Neural cell (in vitro differentiated cells): Measurements from ENCODE around the gene ZBTB7C. TPM values are rescaled to one million over a fixed set of nuclear protein-coding genes. Genes with fewer than 3 reads are reported as not detected.

Source experiments
- H2AFZ ChIP-seq: fragments of 200-600, 300-800 bp; sonication (generic), shearing (Covaris generic); 2 replicates; pipeline ENCODE4 v1.6.0; 2014; ENCODE audit warnings: low read depth, mild to moderate bottlenecking, antibody characterized with exemption, low read length, moderate library complexity
- H3F3A ChIP-seq: fragments of 200-600 bp; shearing (Covaris generic); 2 replicates; pipeline ENCODE4 v1.6.1; 2016; ENCODE audit warnings: mild to moderate bottlenecking, moderate library complexity, mixed read lengths, antibody characterized with exemption, low read length; ENCODE audit not compliant: insufficient read depth, poor library complexity, severe bottlenecking
- H3K27ac ChIP-seq: fragments of 200-600, 300-800 bp; sonication (generic), shearing (Covaris generic); 2 replicates; pipeline ENCODE4 v1.5.1; 2014; ENCODE audit warnings: mild to moderate bottlenecking, low read length, moderate library complexity
- H3K27me3 ChIP-seq: fragments of 300-800, 200-600 bp; sonication (generic), shearing (Covaris generic); 2 replicates; pipeline ENCODE4 v1.6.0; 2014; ENCODE audit warnings: mild to moderate bottlenecking, low read depth, low read length, moderate library complexity; ENCODE audit not compliant: insufficient read depth
- H3K36me3 ChIP-seq: fragments of 300-800, 200-600 bp; sonication (generic), shearing (Covaris generic); 2 replicates; pipeline ENCODE4 v1.5.1; 2014; ENCODE audit warnings: mild to moderate bottlenecking, antibody characterized with exemption, low read length, moderate library complexity; ENCODE audit not compliant: insufficient read depth
- H3K4me2 ChIP-seq: fragments of 300-800, 200-600 bp; sonication (generic), shearing (Covaris generic); 2 replicates; pipeline ENCODE4 v1.6.0; 2014; ENCODE audit warnings: mild to moderate bottlenecking, low read length
- H3K4me3 ChIP-seq: fragments of 300-800, 200-600 bp; sonication (generic), shearing (Covaris generic); 2 replicates; pipeline ENCODE4 v1.5.1; 2014; ENCODE audit warnings: mild to moderate bottlenecking, low read length, moderate library complexity
- H3K79me2 ChIP-seq: fragments of 200-600 bp; shearing (Covaris generic); replicated peaks from 2 replicates; pipeline ENCODE4 v1.6.0; 2014; ENCODE audit warnings: mild to moderate bottlenecking, low read length, moderate library complexity; ENCODE audit not compliant: insufficient read depth
- H3K9ac ChIP-seq: fragments of 300-800, 200-600 bp; sonication (generic), shearing (Covaris generic); 2 replicates; pipeline ENCODE4 v1.6.1; 2016; ENCODE audit warnings: mild to moderate bottlenecking, low read length, mixed read lengths
- H3K9me2 ChIP-seq: fragments of 200-600 bp; shearing (Covaris generic); 2 replicates; pipeline ENCODE4 v1.6.1; 2016; ENCODE audit warnings: mild to moderate bottlenecking, low read length, mixed read lengths; ENCODE audit not compliant: insufficient read depth
- H3K9me3 ChIP-seq: fragments of 200-600, 300-800 bp; sonication (generic), shearing (Covaris generic); 2 replicates; pipeline ENCODE4 v1.6.1; 2016; ENCODE audit warnings: mild to moderate bottlenecking, mixed run types, low read length, moderate library complexity, mixed read lengths
- H4K20me1 ChIP-seq: fragments of 200-600 bp; shearing (Covaris generic); 2 replicates; pipeline ENCODE4 v1.6.1; 2016; ENCODE audit warnings: mild to moderate bottlenecking, mixed run types; ENCODE audit not compliant: insufficient read depth
- EP300 ChIP-seq: fragments of 450-650 bp; conservative IDR thresholded peaks from 2 replicates; pipeline ENCODE4 v1.6.1; 2014; ENCODE audit warnings: antibody characterized with exemption, mild to moderate bottlenecking, moderate library complexity; ENCODE audit not compliant: poor library complexity, severe bottlenecking
- EZH2 ChIP-seq: fragments of 200-600, 300-800 bp; shearing (Covaris generic), sonication (generic); IDR thresholded peaks from 2 replicates; pipeline ENCODE4 v1.6.1; 2014; ENCODE audit warnings: antibody characterized with exemption, low read length, borderline replicate concordance, mild to moderate bottlenecking; ENCODE audit not compliant: insufficient read depth, poor library complexity, severe bottlenecking
- MXI1 ChIP-seq: fragments of 450-650 bp; conservative IDR thresholded peaks from 2 replicates; pipeline ENCODE4 v1.6.1; 2014; ENCODE audit warnings: antibody characterized with exemption, mild to moderate bottlenecking; ENCODE audit not compliant: poor library complexity, severe bottlenecking
- POLR2AphosphoS5 ChIP-seq: IDR thresholded peaks from 2 replicates; pipeline ENCODE4 v1.6.1; 2012
- RAD21 ChIP-seq: fragments of 450-650 bp; conservative IDR thresholded peaks from 2 replicates; pipeline ENCODE4 v1.6.1; 2014; ENCODE audit warnings: antibody characterized with exemption, mild to moderate bottlenecking, moderate library complexity
- SMC3 ChIP-seq: fragments of 450-650 bp; conservative IDR thresholded peaks from 2 replicates; pipeline ENCODE4 v1.6.1; 2014; ENCODE audit warnings: antibody characterized with exemption, mild to moderate bottlenecking, moderate library complexity; ENCODE audit not compliant: poor library complexity
- TAF1 ChIP-seq: IDR thresholded peaks from 2 replicates; pipeline ENCODE4 v1.6.1; 2012; ENCODE audit warnings: low read depth
- polyA plus RNA-seq: library from polyadenylated mRNA; depleted of rRNA; stranded (reverse); fragments of >200 nt; gene quantifications from 2 replicates; pipeline ENCODE4 v1.2.3, GENCODE V29; 2014
- TF ChIP-seq, protein P1 (sequence below): fragments of 450-650 bp; IDR thresholded peaks from 2 replicates; pipeline ENCODE4 v1.5.1; 2014; ENCODE audit warnings: antibody characterized with exemption, mild to moderate bottlenecking, moderate library complexity; ENCODE audit not compliant: poor library complexity, severe bottlenecking
- TF ChIP-seq, protein P2 (sequence below): IDR thresholded peaks from 2 replicates; pipeline ENCODE4 v1.6.1; 2012; ENCODE audit warnings: borderline replicate concordance

Gene ZBTB7C
- polyA plus RNA-seq, 1 donor from 2014 or later = 2.4 TPM

DNA sequence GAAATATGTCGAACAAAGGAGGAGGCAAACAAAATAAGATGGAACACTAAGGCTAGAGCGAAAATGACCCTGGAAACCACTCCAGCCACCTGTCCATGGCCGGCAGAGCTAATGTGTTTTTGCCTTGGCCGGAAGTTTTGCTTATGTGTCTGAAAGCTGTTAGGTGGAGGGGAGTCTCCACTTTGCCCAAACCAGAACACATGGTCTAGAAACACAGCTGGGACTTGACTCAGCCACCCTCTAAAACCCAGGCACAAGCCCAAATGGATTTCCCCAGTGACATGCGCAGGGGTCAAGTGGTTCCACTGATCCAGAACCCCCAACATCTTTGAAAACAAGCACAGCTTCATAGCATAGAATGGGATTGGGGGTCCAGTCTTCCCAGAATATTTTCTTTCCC, 159.3 kb downstream of the ZBTB7C start:
- Histone ChIP-seq H3K79me2 (no peaks in the 10 kb centered on the region), H3K9me2 (no peaks in the 10 kb centered on the region), H2AFZ (no peak overlapping the region), H3F3A (no peaks in the 10 kb centered on the region), H3K36me3 (no peaks in the 10 kb centered on the region), H3K27me3 (no peaks in the 10 kb centered on the region), H4K20me1 (no peaks in the 10 kb centered on the region), H3K4me2 (no peak overlapping the region), H3K9ac (no peak overlapping the region), H3K4me3 (no peak overlapping the region), H3K9me3 (no peaks in the 10 kb centered on the region), H3K27ac (no peak overlapping the region)
- TF ChIP-seq MXI1 (no peak), RAD21 (no peak), TAF1 (no peak), EZH2 (no peak), EP300 (no peak), SMC3 (no peak), POLR2AphosphoS5 (no peak)
- TF ChIP-seq, protein P1, sequence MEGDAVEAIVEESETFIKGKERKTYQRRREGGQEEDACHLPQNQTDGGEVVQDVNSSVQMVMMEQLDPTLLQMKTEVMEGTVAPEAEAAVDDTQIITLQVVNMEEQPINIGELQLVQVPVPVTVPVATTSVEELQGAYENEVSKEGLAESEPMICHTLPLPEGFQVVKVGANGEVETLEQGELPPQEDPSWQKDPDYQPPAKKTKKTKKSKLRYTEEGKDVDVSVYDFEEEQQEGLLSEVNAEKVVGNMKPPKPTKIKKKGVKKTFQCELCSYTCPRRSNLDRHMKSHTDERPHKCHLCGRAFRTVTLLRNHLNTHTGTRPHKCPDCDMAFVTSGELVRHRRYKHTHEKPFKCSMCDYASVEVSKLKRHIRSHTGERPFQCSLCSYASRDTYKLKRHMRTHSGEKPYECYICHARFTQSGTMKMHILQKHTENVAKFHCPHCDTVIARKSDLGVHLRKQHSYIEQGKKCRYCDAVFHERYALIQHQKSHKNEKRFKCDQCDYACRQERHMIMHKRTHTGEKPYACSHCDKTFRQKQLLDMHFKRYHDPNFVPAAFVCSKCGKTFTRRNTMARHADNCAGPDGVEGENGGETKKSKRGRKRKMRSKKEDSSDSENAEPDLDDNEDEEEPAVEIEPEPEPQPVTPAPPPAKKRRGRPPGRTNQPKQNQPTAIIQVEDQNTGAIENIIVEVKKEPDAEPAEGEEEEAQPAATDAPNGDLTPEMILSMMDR = no peak
- TF ChIP-seq, protein P2, sequence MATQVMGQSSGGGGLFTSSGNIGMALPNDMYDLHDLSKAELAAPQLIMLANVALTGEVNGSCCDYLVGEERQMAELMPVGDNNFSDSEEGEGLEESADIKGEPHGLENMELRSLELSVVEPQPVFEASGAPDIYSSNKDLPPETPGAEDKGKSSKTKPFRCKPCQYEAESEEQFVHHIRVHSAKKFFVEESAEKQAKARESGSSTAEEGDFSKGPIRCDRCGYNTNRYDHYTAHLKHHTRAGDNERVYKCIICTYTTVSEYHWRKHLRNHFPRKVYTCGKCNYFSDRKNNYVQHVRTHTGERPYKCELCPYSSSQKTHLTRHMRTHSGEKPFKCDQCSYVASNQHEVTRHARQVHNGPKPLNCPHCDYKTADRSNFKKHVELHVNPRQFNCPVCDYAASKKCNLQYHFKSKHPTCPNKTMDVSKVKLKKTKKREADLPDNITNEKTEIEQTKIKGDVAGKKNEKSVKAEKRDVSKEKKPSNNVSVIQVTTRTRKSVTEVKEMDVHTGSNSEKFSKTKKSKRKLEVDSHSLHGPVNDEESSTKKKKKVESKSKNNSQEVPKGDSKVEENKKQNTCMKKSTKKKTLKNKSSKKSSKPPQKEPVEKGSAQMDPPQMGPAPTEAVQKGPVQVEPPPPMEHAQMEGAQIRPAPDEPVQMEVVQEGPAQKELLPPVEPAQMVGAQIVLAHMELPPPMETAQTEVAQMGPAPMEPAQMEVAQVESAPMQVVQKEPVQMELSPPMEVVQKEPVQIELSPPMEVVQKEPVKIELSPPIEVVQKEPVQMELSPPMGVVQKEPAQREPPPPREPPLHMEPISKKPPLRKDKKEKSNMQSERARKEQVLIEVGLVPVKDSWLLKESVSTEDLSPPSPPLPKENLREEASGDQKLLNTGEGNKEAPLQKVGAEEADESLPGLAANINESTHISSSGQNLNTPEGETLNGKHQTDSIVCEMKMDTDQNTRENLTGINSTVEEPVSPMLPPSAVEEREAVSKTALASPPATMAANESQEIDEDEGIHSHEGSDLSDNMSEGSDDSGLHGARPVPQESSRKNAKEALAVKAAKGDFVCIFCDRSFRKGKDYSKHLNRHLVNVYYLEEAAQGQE = no peak

DNA sequence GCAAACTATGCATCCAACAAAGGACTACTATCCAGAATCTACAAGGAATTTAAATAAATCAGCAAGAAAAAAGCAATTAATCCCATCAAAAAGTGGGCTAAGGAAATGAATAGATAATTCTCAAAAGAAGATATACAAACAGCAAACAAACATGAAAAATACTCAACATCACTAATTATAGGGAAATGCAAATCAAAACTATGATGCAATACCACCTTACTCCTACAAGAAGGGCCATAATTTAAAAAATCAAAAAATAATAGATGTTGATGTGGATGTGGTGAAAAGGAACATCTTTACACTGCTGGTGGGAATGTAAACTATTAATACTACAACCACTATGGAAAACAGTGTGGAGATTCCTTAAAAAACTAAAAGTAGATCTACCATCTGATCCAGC, 164.7 kb downstream of the ZBTB7C start:
- no peak overlapping the region for H3K4me3 ChIP-seq
- no peaks in the 10 kb centered on the region for H4K20me1 ChIP-seq
- no peaks in the 10 kb centered on the region for H3K79me2 ChIP-seq
- TF ChIP-seq SMC3 (no peak), POLR2AphosphoS5 (no peak), MXI1 (no peak), TAF1 (no peak), RAD21 (no peak), EP300 (no peak), EZH2 (no peak)
- TF ChIP-seq, protein P2 = no peak
- TF ChIP-seq, protein P1 = no peak
- H3K4me2 ChIP-seq = no peak overlapping the region
- no peak overlapping the region for H3K27ac ChIP-seq
- H3K9me3 ChIP-seq = peaks cover 5% of the 10 kb centered on the region
- H3F3A ChIP-seq = no peaks in the 10 kb centered on the region
- H3K9me2 ChIP-seq = no peaks in the 10 kb centered on the region
- no peak overlapping the region for H2AFZ ChIP-seq
- no peaks in the 10 kb centered on the region for H3K36me3 ChIP-seq
- H3K9ac ChIP-seq = no peak overlapping the region
- H3K27me3 ChIP-seq = no peaks in the 10 kb centered on the region
